Memory B cell (primary cell): Measurements from ENCODE around the gene CPTP.

Experiments
- ATAC-seq: fragments of 150-1000 bp; cut with Tn5 transposase; 2 replicates; pipeline ENCODE4 v1.10.0; 2021; ENCODE audit warnings: low read depth, mild to moderate bottlenecking, moderate library complexity
- DNase-seq, 2 donors: peaks; one replicate each; pipeline ENCODE4 v3.0.0; 2022; ENCODE audit warnings: low spot score in 2 of 2
- H3K27ac Mint-ChIP-seq: one replicate; pipeline ENCODE4 v1.8.0; 2022; ENCODE audit warnings: mild to moderate bottlenecking, moderate library complexity, mixed read lengths
- H3K27me3 Mint-ChIP-seq: one replicate; pipeline ENCODE4 v1.8.0; 2022; ENCODE audit warnings: mixed read lengths
- H3K36me3 Mint-ChIP-seq: one replicate; pipeline ENCODE4 v1.8.0; 2022; ENCODE audit warnings: mild to moderate bottlenecking, mixed read lengths
- H3K4me1 Mint-ChIP-seq: one replicate; pipeline ENCODE4 v1.8.0; 2022; ENCODE audit warnings: mixed read lengths
- H3K4me3 Mint-ChIP-seq: one replicate; pipeline ENCODE4 v1.8.0; 2022; ENCODE audit warnings: mild to moderate bottlenecking, moderate library complexity, mixed read lengths
- H3K9me3 Mint-ChIP-seq: one replicate; pipeline ENCODE4 v1.8.0; 2022; ENCODE audit warnings: mixed read lengths

The CPTP gene

GRCh38 chr1:1356796-1357401, 32.3 kb downstream of the CPTP start:
- ATAC-seq = no peak
- no peaks in the 10 kb centered on the region for H3K9me3 Mint-ChIP-seq
- peak in 1 of 2 donors; percentile 15 for DNase-seq
- H3K27me3 Mint-ChIP-seq = peaks cover 20% of the 10 kb centered on the region
- no peak overlapping the region for H3K4me3 Mint-ChIP-seq
- peaks cover 2% of the 10 kb centered on the region for H3K36me3 Mint-ChIP-seq
- no peak overlapping the region for H3K27ac Mint-ChIP-seq
- peaks cover 23% of the 10 kb centered on the region for H3K4me1 Mint-ChIP-seq

GRCh38 chr1:1357871-1358432, 33.4 kb downstream of the CPTP start:
- Mint-ChIP-seq H3K27me3 (peaks cover 13% of the 10 kb centered on the region), H3K4me1 (peaks cover 13% of the 10 kb centered on the region), H3K27ac (no peak overlapping the region), H3K9me3 (no peaks in the 10 kb centered on the region), H3K4me3 (no peak overlapping the region), H3K36me3 (no peaks in the 10 kb centered on the region)
- DNase-seq (no peak), ATAC-seq (no peak)

GRCh38 chr1:1358433-1359271, 34.0 kb downstream of the CPTP start, which contains the start of gene MXRA8:
Gene MXRA8, minus strand, starts transcription at chr1:1358555. Its CDS starts 51 bp downstream, at chr1:1358504.
- Mint-ChIP-seq H3K36me3 (no peaks in the 10 kb centered on the region), H3K27me3 (peaks cover 13% of the 10 kb centered on the region), H3K4me1 (peaks cover 12% of the 10 kb centered on the region), H3K27ac (no peak within 1 kb of the TSS), H3K9me3 (no peaks in the 10 kb centered on the region), H3K4me3 (no peak within 1 kb of the TSS)
- DNase-seq (no peak), ATAC-seq (no peak)

GRCh38 chr1:1359308-1359663, 34.7 kb downstream of the CPTP start:
- Mint-ChIP-seq H3K9me3 (no peaks in the 10 kb centered on the region), H3K27ac (no peak overlapping the region), H3K4me3 (no peak overlapping the region), H3K27me3 (peaks cover 13% of the 10 kb centered on the region), H3K4me1 (peaks cover 10% of the 10 kb centered on the region), H3K36me3 (no peaks in the 10 kb centered on the region)
- DNase-seq (no peak), ATAC-seq (peak; percentile 34)

- peaks cover 13% of the 10 kb centered on the region for H3K27me3 Mint-ChIP-seq
- no peaks in the 10 kb centered on the region for H3K36me3 Mint-ChIP-seq
- no peak overlapping the region for H3K27ac Mint-ChIP-seq
- H3K9me3 Mint-ChIP-seq = no peaks in the 10 kb centered on the region
- no peak for DNase-seq
- H3K4me1 Mint-ChIP-seq = peaks cover 10% of the 10 kb centered on the region
- H3K4me3 Mint-ChIP-seq = no peak overlapping the region
- ATAC-seq = no peak
Observed at GRCh38 chr1:1359664-1360468, 35.3 kb downstream of the CPTP start.

- no peak for ATAC-seq
- peaks cover 13% of the 10 kb centered on the region for H3K27me3 Mint-ChIP-seq
- no peak for DNase-seq
- H3K27ac Mint-ChIP-seq = no peak overlapping the region
- no peaks in the 10 kb centered on the region for H3K36me3 Mint-ChIP-seq
- no peaks in the 10 kb centered on the region for H3K9me3 Mint-ChIP-seq
- peaks cover 10% of the 10 kb centered on the region for H3K4me1 Mint-ChIP-seq
- no peak overlapping the region for H3K4me3 Mint-ChIP-seq
Observed at GRCh38 chr1:1360506-1361169, 36.0 kb downstream of the CPTP start.

GRCh38 chr1:1361233-1361981, 36.8 kb downstream of the CPTP start:
- Mint-ChIP-seq H3K4me3 (no peak overlapping the region), H3K4me1 (peaks cover 10% of the 10 kb centered on the region), H3K27me3 (peaks cover 13% of the 10 kb centered on the region), H3K9me3 (no peaks in the 10 kb centered on the region), H3K36me3 (no peaks in the 10 kb centered on the region), H3K27ac (no peak overlapping the region)
- ATAC-seq (no peak), DNase-seq (no peak)

GRCh38 chr1:1361982-1362423, 37.4 kb downstream of the CPTP start:
- DNase-seq (no peak), ATAC-seq (no peak)
- Mint-ChIP-seq H3K27ac (no peak overlapping the region), H3K36me3 (no peaks in the 10 kb centered on the region), H3K4me3 (no peak overlapping the region), H3K4me1 (peaks cover 10% of the 10 kb centered on the region), H3K27me3 (peaks cover 11% of the 10 kb centered on the region), H3K9me3 (no peaks in the 10 kb centered on the region)

GRCh38 chr1:1364266-1364665, 39.7 kb downstream of the CPTP start:
- no peaks in the 10 kb centered on the region for H3K9me3 Mint-ChIP-seq
- DNase-seq (no peak), ATAC-seq (no peak)
- no peak overlapping the region for H3K27ac Mint-ChIP-seq
- H3K27me3 Mint-ChIP-seq = peaks cover 7% of the 10 kb centered on the region
- no peaks in the 10 kb centered on the region for H3K36me3 Mint-ChIP-seq
- no peak overlapping the region for H3K4me3 Mint-ChIP-seq
- H3K4me1 Mint-ChIP-seq = peaks cover 7% of the 10 kb centered on the region

- no peaks in the 10 kb centered on the region for H3K9me3 Mint-ChIP-seq
- H3K27me3 Mint-ChIP-seq = peaks cover under 1% of the 10 kb centered on the region
- DNase-seq (no peak), ATAC-seq (no peak)
- H3K27ac Mint-ChIP-seq = no peak overlapping the region
- no peak overlapping the region for H3K4me3 Mint-ChIP-seq
- H3K36me3 Mint-ChIP-seq = no peaks in the 10 kb centered on the region
- H3K4me1 Mint-ChIP-seq = peaks cover under 1% of the 10 kb centered on the region
Observed at GRCh38 chr1:1365875-1366698, 41.5 kb downstream of the CPTP start.

GRCh38 chr1:1366699-1367066, 42.1 kb downstream of the CPTP start:
- ATAC-seq (no peak), DNase-seq (no peak)
- no peaks in the 10 kb centered on the region for H3K9me3 Mint-ChIP-seq
- no peaks in the 10 kb centered on the region for H3K27me3 Mint-ChIP-seq
- H3K36me3 Mint-ChIP-seq = no peaks in the 10 kb centered on the region
- no peak overlapping the region for H3K4me3 Mint-ChIP-seq
- H3K4me1 Mint-ChIP-seq = no peaks in the 10 kb centered on the region
- H3K27ac Mint-ChIP-seq = no peak overlapping the region

GRCh38 chr1:1367315-1367714, 42.7 kb downstream of the CPTP start:
- Mint-ChIP-seq H3K36me3 (no peaks in the 10 kb centered on the region), H3K27me3 (no peaks in the 10 kb centered on the region)
- no peak for DNase-seq

More at GRCh38 chr1:1367315-1367714, 42.7 kb downstream of the CPTP start:
- ATAC-seq = no peak
- no peaks in the 10 kb centered on the region for H3K9me3 Mint-ChIP-seq
- H3K27ac Mint-ChIP-seq = no peak overlapping the region
- H3K4me1 Mint-ChIP-seq = peaks cover 2% of the 10 kb centered on the region
- H3K4me3 Mint-ChIP-seq = no peak overlapping the region
